AG04450 (cell line): ENCODE results near the gene GGTLC2. TPM values are rescaled to one million over a fixed set of nuclear protein-coding genes. Genes with fewer than 3 reads are reported as not detected.
"Not testable (repeated sequence)": the region's sequence is repeated elsewhere in the genome, so short reads cannot be mapped to it uniquely, and the experiment has no call there.

Experiments used
- CTCF ChIA-PET: fragments of 300-600, 350-600 bp; formaldehyde crosslinking; extraction: SDS; loops from one replicate; lab custom pipeline; 2022; ENCODE audit warnings: antibody characterized with exemption, inconsistent platforms; lab: Charles Lee
- POLR2A ChIA-PET: fragments of 350-600 bp; formaldehyde crosslinking; extraction: SDS; loops from one replicate; lab custom pipeline; 2021; ENCODE audit warnings: antibody characterized with exemption, inconsistent platforms; lab: Yijun Ruan, JAX
- DNase-seq: peaks from one replicate; pipeline ENCODE4 v3.0.0-alpha.2; 2011; ENCODE audit warnings: low read depth, low spot score
- H3K27ac ChIP-seq: one replicate; pipeline ENCODE4 v1.5.1; 2012; ENCODE audit warnings: low read depth, low read length, control low read depth
- H3K27me3 ChIP-seq: one replicate; pipeline ENCODE4 v1.6.0; 2012; ENCODE audit warnings: low read length; ENCODE audit not compliant: control insufficient read depth, insufficient read depth
- H3K4me3 ChIP-seq: 2 replicates; pipeline ENCODE4 v1.5.1; 2011; ENCODE audit warnings: mild to moderate bottlenecking, low read depth, low read length, control low read depth
- H3K9me3 ChIP-seq: 2 replicates; pipeline ENCODE4 v1.5.1; 2012; ENCODE audit warnings: low read length; ENCODE audit not compliant: control insufficient read depth, insufficient read depth
- CTCF ChIP-seq: IDR thresholded peaks from 2 replicates; pipeline ENCODE4 v1.5.1; 2011; ENCODE audit warnings: low read depth, low read length, control low read depth, inconsistent platforms
- polyA minus RNA-seq: library from RNA; depleted of rRNA, polyadenylated mRNA; stranded (reverse); fragments of >200 nt; gene quantifications from 2 replicates; pipeline ENCODE4 v1.2.3, GENCODE V29; 2011; rRNA and poly(A)+ RNA removed
- polyA plus RNA-seq: library from polyadenylated mRNA; depleted of rRNA; stranded (reverse); fragments of >200 nt; gene quantifications from 2 replicates; pipeline ENCODE4 v1.2.3, GENCODE V29; 2011; rRNA removed

The GGTLC2 gene
- polyA plus RNA-seq (not detected in 2 replicates), polyA minus RNA-seq (not detected in 2 replicates)

DNA sequence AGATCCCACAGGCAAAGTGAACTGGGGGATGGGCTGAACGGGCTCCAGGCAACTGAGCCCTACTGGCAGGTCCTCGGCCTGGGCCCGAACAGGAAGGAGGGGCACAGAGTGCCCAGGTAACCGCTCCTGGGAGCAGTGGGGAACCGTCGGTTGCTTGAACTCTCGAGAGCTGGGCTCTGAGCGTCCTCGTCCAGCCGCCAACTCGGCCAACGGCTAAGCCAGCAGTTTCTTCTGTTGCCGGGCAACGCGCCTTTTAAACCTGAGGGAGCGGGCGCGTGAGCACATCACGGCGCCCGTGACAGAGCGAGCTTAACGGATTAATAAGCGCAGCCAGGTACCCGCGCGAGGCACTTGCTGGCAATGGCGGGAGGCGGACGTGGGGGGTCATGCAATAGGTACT, at the start of gene GGTLC2:
GGTLC2 (plus strand) TSS at position 301 of the 400 bp plus-strand sequence. CDS start 1,732 bp downstream, outside the sequence.
- POLR2A ChIA-PET, H3K27ac ChIP-seq, CTCF ChIA-PET, H3K27me3 ChIP-seq, H3K4me3 ChIP-seq, H3K9me3 ChIP-seq, DNase-seq: not testable (repeated sequence)

- no peaks in the 10 kb centered on the region for H3K9me3 ChIP-seq
- ChIA-PET POLR2A (no interaction called here), CTCF (interaction anchor here (1.3 kb wide), 1 partner anchor 9 kb away, joined by 6 read pairs; no protein-coding TSS in a partner anchor)
- no peak overlapping the region for H3K4me3 ChIP-seq
- DNase-seq, result no peak
- no peak overlapping the region for H3K27ac ChIP-seq
- H3K27me3 ChIP-seq, result peaks cover 5% of the 10 kb centered on the region
- no peak for TF ChIP-seq CTCF
Observed at GRCh38 chr22:22595001-22595835, 49.2 kb upstream of the GGTLC2 start.

- ChIA-PET CTCF (interaction anchor here (1.3 kb wide), 1 partner anchor 11 kb away, joined by 9 read pairs; no protein-coding TSS in a partner anchor), POLR2A (no interaction called here)
- peaks cover 13% of the 10 kb centered on the region for H3K27me3 ChIP-seq
- no peaks in the 10 kb centered on the region for H3K9me3 ChIP-seq
- no peak overlapping the region for H3K27ac ChIP-seq
- H3K4me3 ChIP-seq, result no peak overlapping the region
- DNase-seq, result no peak
- TF ChIP-seq CTCF, result no peak
Observed at GRCh38 chr22:22598144-22598543, 46.3 kb upstream of the GGTLC2 start.

DNA sequence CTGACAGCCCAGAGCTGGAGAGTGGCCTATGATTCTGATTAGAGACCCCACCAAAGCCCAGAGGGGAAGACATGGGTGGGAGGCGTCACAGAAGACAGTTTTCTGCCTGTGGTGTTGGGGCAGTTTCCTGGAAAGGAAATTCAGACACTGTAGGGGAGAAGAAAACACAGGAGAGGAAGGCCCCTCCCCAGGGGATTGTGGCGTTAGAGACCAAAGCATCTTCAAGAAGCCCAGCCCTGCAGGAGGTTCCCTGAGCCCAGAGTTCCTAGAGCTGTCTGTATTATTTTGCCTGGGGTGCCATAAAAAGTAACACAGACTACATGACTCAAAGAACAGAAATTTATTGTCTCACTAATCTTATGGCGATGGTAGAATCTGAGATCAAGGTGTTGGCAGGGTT, 45.2 kb upstream of the GGTLC2 start:
- ChIA-PET CTCF (no interaction called here), POLR2A (no interaction called here)
- TF ChIP-seq CTCF, result no peak
- Histone ChIP-seq H3K27me3 (peaks cover 13% of the 10 kb centered on the region), H3K4me3 (no peak overlapping the region), H3K27ac (no peak overlapping the region), H3K9me3 (no peaks in the 10 kb centered on the region)
- DNase-seq, result no peak

DNA sequence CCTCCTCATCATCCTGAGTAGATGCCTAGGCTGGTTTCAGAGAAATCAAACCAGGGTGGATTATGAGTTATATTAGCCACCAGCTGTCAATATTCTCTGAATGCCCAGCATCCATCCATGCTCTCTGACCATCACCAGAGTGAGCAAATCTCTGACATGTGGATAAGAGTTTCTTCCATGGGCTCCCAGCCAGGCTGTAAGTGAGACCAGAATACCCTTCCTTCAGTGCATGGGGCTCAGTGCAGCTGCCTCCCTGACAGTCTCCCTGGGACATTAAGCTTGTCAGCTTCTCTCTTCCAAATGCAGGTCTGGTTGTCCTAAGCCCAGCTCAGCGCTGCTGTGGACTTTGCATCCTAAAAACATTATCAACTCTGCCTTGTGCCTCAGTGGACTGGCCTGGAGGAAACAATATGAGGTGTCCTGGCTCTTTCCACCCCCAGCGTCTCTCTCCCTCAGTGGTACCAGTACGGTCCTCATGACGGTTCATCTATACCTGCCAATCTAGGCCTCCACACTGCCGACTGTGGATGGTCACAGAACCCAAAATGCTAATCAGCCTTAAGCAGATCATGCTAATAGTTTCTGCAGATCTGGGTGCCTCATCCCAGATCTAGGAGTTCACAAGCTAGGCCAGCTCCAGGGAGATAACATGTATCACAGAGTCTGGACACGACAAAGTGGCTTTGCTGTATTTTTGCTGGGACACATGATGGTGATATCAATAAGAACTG, 43.7 kb upstream of the GGTLC2 start:
- ChIA-PET POLR2A (no interaction called here), CTCF (interaction anchor here (1.3 kb wide), 1 partner anchor 9 kb away, joined by 8 read pairs; no protein-coding TSS in a partner anchor)
- no peak for DNase-seq
- H3K9me3 ChIP-seq, result no peaks in the 10 kb centered on the region
- no peak overlapping the region for H3K4me3 ChIP-seq
- peaks cover 13% of the 10 kb centered on the region for H3K27me3 ChIP-seq
- no peak for TF ChIP-seq CTCF
- no peak overlapping the region for H3K27ac ChIP-seq
